HPDE6-E6E7 (cell line): ENCODE results near the gene ZNF653.
"Not testable (repeated sequence)": the region's sequence is repeated elsewhere in the genome, so short reads cannot be mapped to it uniquely, and the experiment has no call there.

Experiments
- DNase-seq: peaks from one replicate; pipeline ENCODE4 v3.0.0; 2011; ENCODE audit warnings: missing footprints; ENCODE audit errors: extremely low spot score

Gene ZNF653

DNA sequence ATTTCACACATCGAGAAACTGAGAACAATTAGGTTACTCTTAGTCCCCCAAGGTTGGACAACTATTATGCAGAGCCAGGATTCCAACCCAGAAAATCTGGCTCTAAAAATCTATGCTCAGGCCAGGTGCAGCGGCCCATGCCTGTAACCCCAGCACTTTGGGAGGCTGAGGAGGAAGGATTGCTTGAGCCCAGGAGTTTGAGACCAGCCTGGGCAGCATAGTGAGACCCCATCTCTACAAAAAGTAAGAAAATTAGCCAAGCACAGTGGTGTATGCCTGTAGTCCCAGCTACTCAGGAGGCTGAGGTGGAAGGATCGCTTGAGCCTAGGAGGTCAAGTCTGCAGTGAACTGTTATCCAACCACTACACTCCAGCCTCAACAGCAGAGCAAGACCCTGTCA is 72.1 kb downstream of the ZNF653 start:
- not testable (repeated sequence) for DNase-seq
